GM18861 (cell line): ENCODE measurements around the gene CYP4F12.
"Not testable (repeated sequence)": the region's sequence is repeated elsewhere in the genome, so short reads cannot be mapped to it uniquely, and the experiment has no call there.

Experiments used
- ATAC-seq: cut with Tn5 transposase; IDR thresholded peaks from one replicate; pipeline ENCODE4 v1.9.1; 2021; ENCODE audit not compliant: unreplicated experiment

The CYP4F12 gene

GRCh38 chr19:15650123-15650522, 22.8 kb upstream of the CYP4F12 start:
- ATAC-seq = not testable (repeated sequence)

- ATAC-seq = no peak
Observed at GRCh38 chr19:15651791-15652190, 21.1 kb upstream of the CYP4F12 start.

- ATAC-seq = no peak
Observed at GRCh38 chr19:15652559-15653278, 20.2 kb upstream of the CYP4F12 start.

GRCh38 chr19:15656467-15656866, 16.4 kb upstream of the CYP4F12 start:
- no peak for ATAC-seq

GRCh38 chr19:15663247-15663646, 9.6 kb upstream of the CYP4F12 start:
- no peak for ATAC-seq

- ATAC-seq = no peak
Observed at GRCh38 chr19:15666186-15666585, 6.7 kb upstream of the CYP4F12 start.

DNA sequence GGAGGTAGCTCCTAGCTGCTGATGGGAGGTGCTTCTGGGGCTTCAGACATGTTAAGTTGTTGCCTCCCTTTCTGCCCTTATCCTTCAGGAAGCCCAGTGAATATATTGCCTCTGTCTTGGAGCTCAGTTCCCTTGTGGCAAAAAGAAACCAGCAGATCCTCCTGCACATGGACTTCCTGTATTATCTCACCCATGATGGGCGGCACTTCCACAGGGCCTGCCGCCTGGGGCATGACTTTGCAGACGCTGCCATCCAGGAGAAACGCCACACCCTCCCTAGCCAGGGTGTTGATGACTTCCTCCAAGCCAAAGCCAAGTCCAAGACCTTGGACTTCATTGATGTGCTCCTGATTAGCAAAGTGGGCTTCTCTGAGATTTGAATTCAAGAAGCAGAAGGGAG, 6.0 kb upstream of the CYP4F12 start:
- ATAC-seq = no peak

GRCh38 chr19:15669440-15669839, 3.4 kb upstream of the CYP4F12 start:
- ATAC-seq = no peak

- ATAC-seq = no peak
Observed at GRCh38 chr19:15669891-15670290, 3.0 kb upstream of the CYP4F12 start.

DNA sequence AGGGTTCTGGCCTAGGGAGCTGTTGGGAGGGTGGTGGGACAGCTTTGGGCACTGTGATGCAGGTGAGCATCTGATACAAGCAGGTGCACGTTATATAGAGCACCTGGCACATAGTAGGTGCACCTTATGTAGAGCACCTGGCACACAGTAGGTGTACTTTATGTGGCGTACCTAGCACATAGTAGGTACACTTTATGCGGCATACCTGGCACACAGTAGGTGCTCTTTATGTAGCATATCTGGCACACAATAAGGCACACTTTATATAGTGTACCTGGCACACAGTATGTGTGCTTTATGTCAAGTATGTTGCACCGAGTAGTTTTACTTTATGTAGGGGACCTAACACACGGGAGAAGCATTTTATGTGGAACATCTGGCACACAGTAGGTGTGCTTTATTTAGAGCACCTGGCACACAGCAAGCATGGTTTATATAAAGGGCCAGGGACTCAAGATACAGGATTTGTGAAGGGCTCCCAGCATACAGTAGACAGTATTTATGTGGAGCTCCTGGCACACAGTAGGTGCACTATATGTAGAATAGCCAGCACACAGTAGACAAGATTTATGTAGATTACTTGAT, 1.6 kb upstream of the CYP4F12 start:
- ATAC-seq = no peak

- no peak for ATAC-seq
Observed at GRCh38 chr19:15671891-15672579, 852 bp upstream of the CYP4F12 start.

DNA sequence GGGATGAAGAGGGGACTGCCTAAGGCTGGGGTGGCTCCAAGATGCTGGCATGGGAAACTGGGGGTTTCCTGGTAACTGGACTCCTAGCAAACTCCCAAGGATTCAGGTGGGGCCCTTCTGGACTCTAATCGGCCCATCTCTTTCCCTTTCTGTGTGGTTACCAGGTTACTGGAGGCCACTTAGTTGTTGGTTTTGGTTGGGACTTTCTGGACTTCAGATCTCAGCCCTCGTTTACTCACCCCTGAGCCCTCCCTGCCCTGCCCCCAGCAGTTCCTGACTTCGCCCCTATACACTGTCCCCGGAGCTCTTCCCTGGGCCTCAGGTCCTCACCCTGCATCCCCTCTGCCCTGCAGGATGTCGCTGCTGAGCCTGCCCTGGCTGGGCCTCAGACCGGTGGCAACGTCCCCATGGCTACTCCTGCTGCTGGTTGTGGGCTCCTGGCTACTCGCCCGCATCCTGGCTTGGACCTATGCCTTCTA, 328 bp downstream of the CYP4F12 start:
- ATAC-seq = no peak

- ATAC-seq = no peak
Observed at GRCh38 chr19:15675560-15675959, 2.7 kb downstream of the CYP4F12 start.

DNA sequence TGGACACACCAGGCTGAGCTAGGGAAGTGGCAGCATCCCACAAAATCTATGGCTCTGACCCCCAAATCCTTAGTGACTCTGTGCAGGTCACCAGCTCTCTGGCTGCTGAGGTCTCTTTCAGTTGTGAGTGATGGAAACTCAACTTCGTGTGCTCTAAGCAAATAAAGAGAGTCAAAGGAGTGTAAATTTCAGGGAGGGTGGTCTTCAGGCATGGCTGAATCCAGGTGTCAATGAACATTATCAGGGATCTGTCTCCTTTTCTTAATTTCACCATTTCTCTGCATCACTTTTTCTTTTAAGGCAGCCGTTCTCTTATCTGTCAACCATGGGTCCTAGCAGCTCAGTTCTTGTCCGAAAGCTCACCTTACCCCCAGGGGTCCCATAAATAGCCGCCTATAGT, 6.2 kb downstream of the CYP4F12 start:
- ATAC-seq = no peak

DNA sequence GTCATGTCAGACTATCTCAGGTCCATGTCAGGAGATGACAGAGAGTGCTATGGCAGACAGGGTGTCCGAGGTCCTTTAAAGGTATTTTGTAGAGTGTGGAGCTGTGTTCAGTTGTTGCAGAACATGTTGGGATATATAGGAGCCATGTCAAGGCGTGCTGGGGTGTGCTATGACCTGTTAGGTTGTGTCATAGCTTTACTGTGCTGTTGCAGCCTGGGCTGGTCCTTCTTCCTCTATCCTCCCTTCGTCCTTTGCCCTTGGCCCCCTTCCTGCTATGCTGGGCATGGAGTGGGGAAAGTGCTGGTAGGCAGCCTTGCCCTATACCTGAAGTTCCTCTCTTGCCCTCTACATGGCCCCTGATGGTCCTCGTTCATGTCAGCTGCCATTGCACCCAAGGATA, 7.0 kb downstream of the CYP4F12 start:
- not testable (repeated sequence) for ATAC-seq

DNA sequence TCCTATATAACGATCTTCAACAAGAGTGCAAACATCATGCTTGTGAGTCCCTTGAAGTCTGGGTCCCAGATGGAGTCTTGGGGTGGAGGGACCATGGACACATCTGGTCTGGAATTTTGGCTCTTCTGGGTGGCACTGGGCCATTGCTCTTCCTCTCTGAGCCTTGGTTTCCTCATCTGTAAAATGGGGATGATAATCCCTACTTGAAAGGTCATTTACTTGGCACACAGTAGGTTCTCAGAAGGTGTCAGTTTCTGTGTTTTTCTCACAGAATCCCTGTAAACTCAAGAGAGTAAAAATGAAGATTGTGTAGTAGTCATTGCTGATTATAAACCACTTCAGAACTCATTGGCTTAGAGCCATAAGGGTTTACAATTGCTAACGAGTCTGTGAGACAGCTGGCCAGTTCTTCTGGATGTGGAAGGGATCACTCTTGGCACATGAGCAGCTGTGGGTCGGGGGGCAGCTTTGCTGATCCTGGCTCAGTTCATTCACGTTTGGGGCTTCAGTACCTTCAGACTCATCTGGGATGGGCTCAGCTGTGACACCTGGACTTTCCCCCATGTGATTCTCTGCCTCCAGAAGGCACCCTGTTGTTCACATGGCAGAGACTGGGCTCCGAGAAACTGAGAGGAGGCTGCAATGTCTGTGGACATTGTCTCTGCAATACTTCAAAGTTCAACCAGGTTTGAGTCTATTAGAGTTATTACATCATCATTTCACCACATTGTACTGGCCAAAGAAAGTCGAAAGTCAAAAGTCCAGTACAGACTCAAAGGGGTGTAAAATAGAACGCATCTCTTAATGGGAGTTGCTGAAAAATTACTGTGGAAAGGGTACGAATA, 7.8 kb downstream of the CYP4F12 start:
- no peak for ATAC-seq

GRCh38 chr19:15683411-15683810, 10.5 kb downstream of the CYP4F12 start:
- ATAC-seq = no peak

GRCh38 chr19:15684828-15685227, 11.9 kb downstream of the CYP4F12 start:
- ATAC-seq = no peak

GRCh38 chr19:15696654-15697194, 23.8 kb downstream of the CYP4F12 start:
- no peak for ATAC-seq

DNA sequence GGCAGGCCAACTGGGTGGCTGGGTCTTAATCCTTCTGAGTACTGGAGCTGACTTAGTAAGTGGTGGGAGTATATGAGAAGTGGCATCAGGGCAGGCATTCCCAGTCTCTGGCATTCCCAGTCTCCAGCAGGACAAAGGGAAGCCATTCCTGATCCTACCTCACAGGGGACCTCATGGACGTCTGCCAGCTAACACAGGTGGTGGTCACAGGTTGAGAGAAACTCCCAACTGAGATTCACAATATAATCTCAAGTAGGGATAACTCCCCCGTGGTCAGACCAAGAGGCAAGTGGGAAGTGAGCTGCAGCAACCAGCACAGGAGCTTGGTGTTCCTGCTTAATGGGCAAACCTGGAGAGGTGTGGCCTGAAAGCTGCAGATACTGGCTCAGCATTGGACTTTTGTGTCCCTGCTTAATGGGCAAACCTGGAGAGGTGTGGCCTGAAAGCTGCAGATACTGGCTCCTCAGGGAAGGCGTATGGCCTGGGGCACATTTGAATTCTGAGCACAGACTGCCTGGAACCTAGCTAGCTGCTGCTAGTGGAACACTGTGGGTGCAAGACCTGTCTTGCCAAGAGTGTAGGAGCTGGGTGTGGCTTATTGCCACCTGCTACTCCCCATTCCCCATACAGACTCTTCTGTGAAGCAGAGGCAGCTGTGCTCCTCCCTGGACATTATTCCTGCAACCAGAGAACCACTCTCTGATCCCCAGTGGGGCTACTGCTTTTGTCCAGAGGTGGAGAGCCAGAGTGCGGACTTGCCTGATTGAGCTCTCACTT, 29.1 kb downstream of the CYP4F12 start:
- no peak for ATAC-seq
